B cell (primary cell): ENCODE measurements around the gene MCTP1.

ENCODE experiments used
- CTCF ChIP-seq: fragments of 200-600 bp; IDR thresholded peaks from one replicate; pipeline ENCODE4 v1.8.0; 2022; ENCODE audit warnings: antibody characterized with exemption, mild to moderate bottlenecking
- EZH2 ChIP-seq: IDR thresholded peaks from 2 replicates; pipeline ENCODE4 v1.6.1; 2012; ENCODE audit warnings: borderline replicate concordance, low read depth, mild to moderate bottlenecking, moderate library complexity, low read length; ENCODE audit not compliant: insufficient read depth, poor library complexity, severe bottlenecking

DNA sequence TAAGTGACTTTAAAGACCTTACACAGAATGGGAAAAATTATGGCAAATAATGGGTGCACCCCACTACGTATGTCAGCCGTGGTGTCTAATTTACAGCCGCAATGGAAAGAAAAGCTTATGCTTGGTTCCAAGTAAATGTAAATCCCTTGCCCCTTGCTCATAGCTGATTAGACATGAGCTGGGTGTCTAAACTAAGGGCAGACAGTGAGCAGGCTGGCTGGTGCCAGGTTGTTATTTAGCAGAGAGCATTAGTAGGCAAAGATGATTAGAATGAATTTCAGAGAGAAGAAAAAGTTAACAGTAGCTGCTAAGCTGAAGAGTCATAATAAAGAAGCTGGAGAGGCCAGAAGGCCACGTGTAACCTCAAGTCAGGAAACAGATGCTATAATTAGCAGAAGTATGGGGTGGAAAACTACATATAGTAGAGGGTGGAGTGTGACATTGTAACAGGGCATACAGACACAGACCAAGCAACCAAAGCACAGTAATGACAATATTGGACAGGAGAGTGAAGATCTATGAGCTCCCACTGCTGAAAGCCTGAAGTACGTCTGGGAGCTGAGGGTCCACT is 257.7 kb downstream of the MCTP1 start:
- no peak for TF ChIP-seq EZH2
- no peak for TF ChIP-seq CTCF
